ENCODE measurements around the gene ARSG.

DNA sequence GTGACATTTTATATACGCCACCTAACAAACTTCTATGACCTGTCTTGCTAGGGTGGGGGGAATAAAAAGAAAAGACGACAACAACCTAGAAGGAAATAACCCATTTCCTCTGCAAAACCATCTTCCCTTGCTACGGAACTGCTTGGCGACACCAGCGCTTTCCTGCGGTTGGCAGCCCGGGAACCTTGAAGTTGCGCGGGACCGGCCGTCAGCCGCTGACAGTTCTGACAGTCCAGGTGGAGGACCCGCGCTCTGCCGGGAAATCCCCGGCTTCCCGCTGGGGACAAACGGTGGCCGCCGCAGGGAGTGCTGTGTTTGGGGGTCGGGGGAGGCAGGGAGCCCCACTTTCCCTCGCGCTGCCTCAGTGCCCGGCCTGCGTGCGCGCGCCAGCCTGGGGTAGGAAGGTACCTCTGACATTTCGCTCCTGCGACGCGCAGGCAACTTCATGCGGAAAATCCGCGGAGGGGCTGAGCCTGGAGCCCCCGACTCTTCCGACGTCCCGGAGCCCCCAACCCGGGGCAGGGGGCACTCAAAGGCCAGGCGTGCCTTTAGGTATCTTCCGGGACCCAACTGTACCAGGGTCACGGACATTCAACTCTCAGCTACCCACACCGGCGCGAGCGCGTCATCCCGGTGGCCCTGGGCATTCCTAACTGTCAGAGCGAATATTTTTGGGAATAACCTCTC, 884 bp upstream of the ARSG start:
- TF ChIP-seq, protein P1, sequence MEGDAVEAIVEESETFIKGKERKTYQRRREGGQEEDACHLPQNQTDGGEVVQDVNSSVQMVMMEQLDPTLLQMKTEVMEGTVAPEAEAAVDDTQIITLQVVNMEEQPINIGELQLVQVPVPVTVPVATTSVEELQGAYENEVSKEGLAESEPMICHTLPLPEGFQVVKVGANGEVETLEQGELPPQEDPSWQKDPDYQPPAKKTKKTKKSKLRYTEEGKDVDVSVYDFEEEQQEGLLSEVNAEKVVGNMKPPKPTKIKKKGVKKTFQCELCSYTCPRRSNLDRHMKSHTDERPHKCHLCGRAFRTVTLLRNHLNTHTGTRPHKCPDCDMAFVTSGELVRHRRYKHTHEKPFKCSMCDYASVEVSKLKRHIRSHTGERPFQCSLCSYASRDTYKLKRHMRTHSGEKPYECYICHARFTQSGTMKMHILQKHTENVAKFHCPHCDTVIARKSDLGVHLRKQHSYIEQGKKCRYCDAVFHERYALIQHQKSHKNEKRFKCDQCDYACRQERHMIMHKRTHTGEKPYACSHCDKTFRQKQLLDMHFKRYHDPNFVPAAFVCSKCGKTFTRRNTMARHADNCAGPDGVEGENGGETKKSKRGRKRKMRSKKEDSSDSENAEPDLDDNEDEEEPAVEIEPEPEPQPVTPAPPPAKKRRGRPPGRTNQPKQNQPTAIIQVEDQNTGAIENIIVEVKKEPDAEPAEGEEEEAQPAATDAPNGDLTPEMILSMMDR (IDR thresholded peaks at IDR 0.05): no peak
- no peak for TF ChIP-seq POLR2A (IDR thresholded peaks at IDR 0.05)
